ENCODE results near the gene MAPT.

DNA sequence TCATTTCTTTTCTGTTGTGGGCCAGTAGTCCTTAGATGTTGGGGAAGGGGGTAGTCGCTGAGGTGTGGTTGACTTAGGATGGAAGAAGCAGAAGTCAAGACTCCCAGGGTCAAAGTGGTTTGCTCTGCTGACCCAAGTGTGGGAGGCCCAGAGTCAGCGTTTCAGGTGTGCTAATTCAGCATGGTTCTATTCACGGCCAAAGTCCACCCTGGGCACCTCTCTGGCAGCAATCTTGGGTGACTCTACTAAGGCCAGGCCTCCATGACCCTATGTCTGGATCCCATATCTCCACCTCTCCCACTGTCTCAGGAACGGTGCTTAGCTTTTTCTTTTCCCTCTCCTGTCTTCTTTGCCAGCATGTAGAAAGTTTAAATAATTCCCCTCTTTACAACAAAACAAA is 32.9 kb downstream of the MAPT start:
- TF ChIP-seq, protein P1, sequence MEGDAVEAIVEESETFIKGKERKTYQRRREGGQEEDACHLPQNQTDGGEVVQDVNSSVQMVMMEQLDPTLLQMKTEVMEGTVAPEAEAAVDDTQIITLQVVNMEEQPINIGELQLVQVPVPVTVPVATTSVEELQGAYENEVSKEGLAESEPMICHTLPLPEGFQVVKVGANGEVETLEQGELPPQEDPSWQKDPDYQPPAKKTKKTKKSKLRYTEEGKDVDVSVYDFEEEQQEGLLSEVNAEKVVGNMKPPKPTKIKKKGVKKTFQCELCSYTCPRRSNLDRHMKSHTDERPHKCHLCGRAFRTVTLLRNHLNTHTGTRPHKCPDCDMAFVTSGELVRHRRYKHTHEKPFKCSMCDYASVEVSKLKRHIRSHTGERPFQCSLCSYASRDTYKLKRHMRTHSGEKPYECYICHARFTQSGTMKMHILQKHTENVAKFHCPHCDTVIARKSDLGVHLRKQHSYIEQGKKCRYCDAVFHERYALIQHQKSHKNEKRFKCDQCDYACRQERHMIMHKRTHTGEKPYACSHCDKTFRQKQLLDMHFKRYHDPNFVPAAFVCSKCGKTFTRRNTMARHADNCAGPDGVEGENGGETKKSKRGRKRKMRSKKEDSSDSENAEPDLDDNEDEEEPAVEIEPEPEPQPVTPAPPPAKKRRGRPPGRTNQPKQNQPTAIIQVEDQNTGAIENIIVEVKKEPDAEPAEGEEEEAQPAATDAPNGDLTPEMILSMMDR (conservative IDR thresholded peaks at IDR 0.05; ENCODE audit: low read depth, low read length) = no peak
- no peak for TF ChIP-seq EZH2 (IDR thresholded peaks at IDR 0.05; ENCODE audit: borderline replicate concordance, low read depth, low read length, poor library complexity, severe bottlenecking)

All from A673 (cell line).